AG04449 (cell line): ENCODE data around the gene HDLBP.
"Not testable (repeated sequence)": the region's sequence is repeated elsewhere in the genome, so short reads cannot be mapped to it uniquely, and the experiment has no call there.

Source experiments
- CTCF ChIA-PET: fragments of 350-600 bp; formaldehyde crosslinking; extraction: SDS; loops from one replicate; lab custom pipeline; 2021; ENCODE audit warnings: antibody characterized with exemption; lab: Yijun Ruan, JAX
- POLR2A ChIA-PET: fragments of 400-600, 350-600 bp; formaldehyde crosslinking; extraction: SDS; loops from one replicate; lab custom pipeline; 2020; ENCODE audit warnings: antibody characterized with exemption, inconsistent platforms; lab: Yijun Ruan, JAX
- DNase-seq: peaks from one replicate; pipeline ENCODE4 v3.0.0-alpha.2; 2010; ENCODE audit warnings: low read depth, low spot score
- H3K4me3 ChIP-seq: 2 replicates; pipeline ENCODE4 v1.5.1; 2011; ENCODE audit warnings: low read depth, mild to moderate bottlenecking, control low read depth, low read length
- TF ChIP-seq, protein P1 (sequence below): IDR thresholded peaks from one replicate; pipeline ENCODE4 v1.5.1; 2011; ENCODE audit warnings: mild to moderate bottlenecking, moderate library complexity, low read length, control low read depth, inconsistent platforms; ENCODE audit not compliant: insufficient read depth; ENCODE audit errors: missing control alignments

HDLBP gene

DNA sequence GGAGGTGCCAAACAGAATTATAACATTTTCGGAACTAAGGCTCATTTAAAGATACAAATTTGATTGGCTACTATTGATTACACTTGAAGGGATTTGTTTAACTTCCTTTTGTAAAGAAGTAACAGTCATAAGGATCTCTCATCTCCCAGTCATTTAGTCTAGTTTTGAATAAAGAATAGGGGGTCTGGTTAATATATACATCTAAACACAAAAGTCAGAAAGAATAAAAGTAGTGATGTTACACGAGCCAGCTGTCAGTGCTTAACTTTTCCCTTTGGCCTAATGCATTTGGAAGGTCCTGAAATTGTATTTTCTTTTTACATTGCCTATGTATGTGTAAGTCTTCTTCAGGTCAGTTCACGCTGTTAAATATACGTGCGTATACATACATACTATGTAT is 8.3 kb upstream of the HDLBP start:
- ChIA-PET CTCF (interaction anchor here (1.3 kb wide), 1 partner anchor 9 kb away, joined by 4 read pairs; the partner anchor contains the start of genes HDLBP and SEPTIN2), POLR2A (interaction anchor here (0.6 kb wide), 1 partner anchor 22 kb away, joined by 3 read pairs; no protein-coding TSS in a partner anchor)
- no peak overlapping the region for H3K4me3 ChIP-seq
- TF ChIP-seq, protein P1, sequence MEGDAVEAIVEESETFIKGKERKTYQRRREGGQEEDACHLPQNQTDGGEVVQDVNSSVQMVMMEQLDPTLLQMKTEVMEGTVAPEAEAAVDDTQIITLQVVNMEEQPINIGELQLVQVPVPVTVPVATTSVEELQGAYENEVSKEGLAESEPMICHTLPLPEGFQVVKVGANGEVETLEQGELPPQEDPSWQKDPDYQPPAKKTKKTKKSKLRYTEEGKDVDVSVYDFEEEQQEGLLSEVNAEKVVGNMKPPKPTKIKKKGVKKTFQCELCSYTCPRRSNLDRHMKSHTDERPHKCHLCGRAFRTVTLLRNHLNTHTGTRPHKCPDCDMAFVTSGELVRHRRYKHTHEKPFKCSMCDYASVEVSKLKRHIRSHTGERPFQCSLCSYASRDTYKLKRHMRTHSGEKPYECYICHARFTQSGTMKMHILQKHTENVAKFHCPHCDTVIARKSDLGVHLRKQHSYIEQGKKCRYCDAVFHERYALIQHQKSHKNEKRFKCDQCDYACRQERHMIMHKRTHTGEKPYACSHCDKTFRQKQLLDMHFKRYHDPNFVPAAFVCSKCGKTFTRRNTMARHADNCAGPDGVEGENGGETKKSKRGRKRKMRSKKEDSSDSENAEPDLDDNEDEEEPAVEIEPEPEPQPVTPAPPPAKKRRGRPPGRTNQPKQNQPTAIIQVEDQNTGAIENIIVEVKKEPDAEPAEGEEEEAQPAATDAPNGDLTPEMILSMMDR, result no peak
- DNase-seq, result no peak

- CTCF ChIA-PET, result no interaction called here
- H3K4me3 ChIP-seq, result no peak overlapping the region
- POLR2A ChIA-PET, result interaction anchor here (0.6 kb wide), 2 partner anchors 19 to 31 kb away, joined by 3 read pairs; no protein-coding TSS in a partner anchor
Measured at GRCh38 chr2:241321886-241322285, 6.4 kb upstream of the HDLBP start.

GRCh38 chr2:241321033-241321432 is 5.6 kb upstream of the HDLBP start:
- H3K4me3 ChIP-seq, result no peak overlapping the region
- POLR2A ChIA-PET, result no interaction called here
- TF ChIP-seq, protein P1, result no peak
- no peak for DNase-seq
- CTCF ChIA-PET, result interaction anchor here (0.6 kb wide), 1 partner anchor 18 kb away, joined by 3 read pairs; no protein-coding TSS in a partner anchor

More at GRCh38 chr2:241321886-241322285, 6.4 kb upstream of the HDLBP start:
- TF ChIP-seq, protein P1, result no peak
- DNase-seq, result no peak

GRCh38 chr2:241320394-241320793 is 4.9 kb upstream of the HDLBP start:
- ChIA-PET CTCF (interaction anchor here (0.6 to 0.9 kb wide), 2 partner anchors 19 to 339 kb away, joined by 3 read pairs; no protein-coding TSS in a partner anchor), POLR2A (interaction anchor here (0.6 kb wide), 1 partner anchor 101 kb away, joined by 3 read pairs; no protein-coding TSS in a partner anchor)
- H3K4me3 ChIP-seq, result no peak overlapping the region; the same call in 1 of the 2 replicates
- DNase-seq, result no peak
- TF ChIP-seq, protein P1, result no peak

- not testable (repeated sequence) for H3K4me3 ChIP-seq, DNase-seq
- ChIA-PET POLR2A (interaction anchor here (0.7 kb wide), 1 partner anchor 8 kb away, joined by 4 read pairs; no protein-coding TSS in a partner anchor), CTCF (interaction anchor here (1.0 to 1.3 kb wide), 2 partner anchors 24 to 26 kb away, joined by 3 read pairs; no protein-coding TSS in a partner anchor)
Measured at GRCh38 chr2:241318830-241319229, 3.4 kb upstream of the HDLBP start.

- peak overlapping the region; percentile 96 for H3K4me3 ChIP-seq
- ChIA-PET CTCF (no interaction called here), POLR2A (no interaction called here)
- TF ChIP-seq, protein P1, result no peak
- DNase-seq, result no peak
Measured at GRCh38 chr2:241317391-241317790, 1.9 kb upstream of the HDLBP start.
